C1 segment of cervical spinal cord (tissue), 14 donors: Measurements from ENCODE around the gene CDC34.

Experiments used
- DNase-seq, 14 donors: peaks; one replicate each; lab custom pipeline; 2025; lab: John Stamatoyannopoulos, UW

The CDC34 gene

DNA sequence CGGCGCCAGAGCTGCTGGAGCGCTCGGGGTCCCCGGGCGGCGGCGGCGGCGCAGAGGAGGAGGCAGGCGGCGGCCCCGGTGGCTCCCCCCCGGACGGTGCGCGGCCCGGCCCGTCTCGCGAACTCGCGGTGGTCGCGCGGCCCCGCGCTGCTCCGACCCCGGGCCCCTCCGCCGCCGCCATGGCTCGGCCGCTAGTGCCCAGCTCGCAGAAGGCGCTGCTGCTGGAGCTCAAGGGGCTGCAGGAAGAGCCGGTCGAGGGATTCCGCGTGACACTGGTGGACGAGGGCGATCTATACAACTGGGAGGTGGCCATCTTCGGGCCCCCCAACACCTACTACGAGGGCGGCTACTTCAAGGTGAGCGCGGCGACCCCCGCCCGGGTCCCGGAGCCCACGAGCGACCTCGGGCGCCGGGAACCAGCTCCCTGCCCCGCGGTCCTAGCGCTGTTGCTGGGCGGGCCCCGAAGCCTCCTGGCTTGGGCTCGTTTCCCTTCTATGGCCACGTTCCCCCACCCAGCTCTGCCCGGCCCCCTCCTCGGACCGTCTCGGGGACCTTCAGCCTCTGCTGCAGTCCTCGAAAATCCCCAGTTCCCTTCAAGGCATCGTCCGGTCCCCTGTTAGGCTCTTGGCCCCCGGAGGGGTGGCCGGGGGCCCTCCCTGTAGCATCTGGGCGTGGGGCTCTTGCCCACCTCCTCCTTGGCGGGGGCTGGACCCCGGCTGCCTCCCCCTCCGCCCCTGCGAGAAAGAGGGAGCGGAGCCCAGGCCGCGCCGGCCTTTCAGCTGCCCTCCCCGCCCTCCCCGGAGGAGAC is at the start of gene CDC34:
CDC34 (plus strand) TSS at position 8 of the 808 bp plus-strand sequence; CDS start at position 180, 172 bp downstream.
- DNase-seq = peak in 3 of 14 donors; percentile 46 to 74 (median 52)

DNA sequence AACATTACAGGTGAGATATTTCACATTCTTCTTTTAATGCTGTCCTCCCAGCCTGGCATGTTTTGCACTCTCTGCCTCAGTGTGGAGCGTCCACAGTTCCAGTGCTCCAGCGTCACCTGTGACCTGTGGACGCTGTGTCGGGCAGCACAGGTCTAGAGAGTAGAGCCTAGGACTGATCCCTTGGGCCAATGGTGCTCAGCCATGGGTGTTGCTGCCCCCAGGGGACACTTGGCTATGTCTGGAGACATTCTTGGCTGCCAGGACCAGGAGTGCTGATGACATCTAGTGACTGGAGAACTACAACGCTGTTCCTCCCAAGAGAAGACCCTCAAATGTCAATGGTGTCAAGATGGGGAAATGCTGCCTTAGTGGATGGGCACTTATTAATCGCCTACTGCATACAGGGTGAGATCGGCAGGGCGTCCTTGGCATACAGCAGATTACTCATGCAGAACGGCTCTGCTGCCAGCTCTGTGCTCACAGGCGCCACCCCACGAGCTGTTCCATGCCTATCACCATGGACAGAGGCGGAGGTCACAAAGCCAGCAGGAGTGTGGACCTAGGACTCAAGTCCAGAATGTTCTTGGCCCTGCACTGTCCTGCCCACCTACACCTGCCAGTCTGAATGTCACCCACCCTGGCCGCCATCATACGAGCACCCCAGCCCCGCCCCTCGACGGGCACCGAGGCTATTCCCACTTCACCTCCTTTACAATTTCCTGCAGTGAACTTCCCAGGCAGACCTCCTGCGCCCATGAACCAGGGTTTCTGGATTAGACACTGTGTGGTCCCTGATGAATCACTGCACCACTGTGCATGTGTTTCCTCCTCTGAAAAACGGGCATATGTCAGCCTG is 49.1 kb upstream of the CDC34 start:
- no peak for DNase-seq

DNA sequence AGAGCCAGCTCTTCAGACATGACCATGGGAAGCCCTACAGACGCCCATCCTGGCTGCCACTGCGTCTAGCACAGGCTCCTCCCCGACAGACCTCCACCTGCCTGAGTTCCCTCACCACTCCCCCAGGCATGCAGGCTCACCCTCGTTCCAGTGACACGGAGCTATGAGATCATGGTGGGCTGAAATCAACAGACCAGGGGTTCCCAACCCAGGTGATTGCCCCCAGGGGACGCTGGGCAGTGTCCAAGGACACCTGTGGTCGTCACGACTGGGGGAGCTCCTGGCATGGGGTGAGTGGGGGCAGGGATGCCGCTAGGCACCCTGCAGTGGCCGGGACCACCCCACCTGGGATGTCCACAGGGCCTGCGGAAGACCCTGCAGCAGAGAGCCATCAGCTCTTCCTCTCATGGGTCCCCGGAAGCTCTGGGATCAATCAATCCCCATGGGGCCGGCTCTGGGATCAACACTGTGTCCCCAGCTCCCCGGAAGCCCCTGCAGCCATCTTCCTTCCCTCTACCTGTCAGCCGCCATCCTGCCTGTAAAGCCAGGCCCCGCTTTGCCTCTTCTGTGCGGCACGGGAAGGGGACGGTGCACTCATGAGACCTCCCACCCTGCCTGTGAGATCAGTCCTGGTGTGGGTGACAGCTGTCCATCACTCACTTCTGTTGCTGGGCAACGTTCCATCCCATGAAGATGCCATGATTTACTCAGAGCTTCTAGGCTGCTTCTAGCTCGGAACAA is 48.1 kb upstream of the CDC34 start:
- DNase-seq = no peak

DNA sequence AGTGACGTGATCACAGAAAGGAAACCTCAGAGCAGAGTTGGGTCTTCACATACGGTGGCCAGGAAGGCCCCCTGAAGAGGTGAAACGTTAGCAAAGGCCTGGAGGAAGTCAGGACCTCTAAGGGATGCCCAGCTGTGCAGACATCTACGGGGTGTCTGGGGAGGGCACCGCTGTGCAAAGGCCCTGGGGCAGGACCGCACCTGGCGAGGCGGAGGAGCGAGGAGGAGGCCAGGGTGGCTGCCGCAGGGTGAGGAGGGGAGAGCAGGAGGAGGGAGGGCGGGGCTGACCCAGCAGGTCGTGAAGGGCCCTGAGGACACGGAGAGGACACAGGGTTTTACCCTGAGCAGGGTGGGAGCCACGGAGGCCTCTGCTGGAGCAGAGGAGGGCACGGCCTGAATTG is 47.1 kb upstream of the CDC34 start:
- no peak for DNase-seq

DNA sequence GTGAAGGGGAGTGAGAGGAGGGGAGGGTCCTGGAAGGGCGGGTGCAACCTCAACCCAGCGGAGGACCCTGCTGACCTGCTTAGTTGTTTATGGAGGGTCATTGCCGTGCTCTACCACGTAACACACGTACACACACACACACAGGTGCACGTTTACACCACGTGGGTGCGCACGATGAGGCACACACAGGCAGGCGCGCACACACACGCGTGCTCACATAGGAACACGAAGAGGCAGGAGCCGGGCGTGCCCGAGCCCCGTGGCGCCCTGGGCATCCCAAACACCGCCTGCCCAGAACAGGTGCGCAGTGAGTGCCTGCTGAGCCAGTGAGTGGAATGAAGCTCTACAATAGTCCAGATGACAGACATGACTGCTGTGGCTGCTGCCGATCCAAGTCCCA is 46.5 kb upstream of the CDC34 start:
- DNase-seq = peak in 3 of 14 donors; percentile 31 to 70 (median 54)

- peak; percentile 26 to 99 (median 85) for DNase-seq
Measured at GRCh38 chr19:485583-486236, 45.9 kb upstream of the CDC34 start.

DNA sequence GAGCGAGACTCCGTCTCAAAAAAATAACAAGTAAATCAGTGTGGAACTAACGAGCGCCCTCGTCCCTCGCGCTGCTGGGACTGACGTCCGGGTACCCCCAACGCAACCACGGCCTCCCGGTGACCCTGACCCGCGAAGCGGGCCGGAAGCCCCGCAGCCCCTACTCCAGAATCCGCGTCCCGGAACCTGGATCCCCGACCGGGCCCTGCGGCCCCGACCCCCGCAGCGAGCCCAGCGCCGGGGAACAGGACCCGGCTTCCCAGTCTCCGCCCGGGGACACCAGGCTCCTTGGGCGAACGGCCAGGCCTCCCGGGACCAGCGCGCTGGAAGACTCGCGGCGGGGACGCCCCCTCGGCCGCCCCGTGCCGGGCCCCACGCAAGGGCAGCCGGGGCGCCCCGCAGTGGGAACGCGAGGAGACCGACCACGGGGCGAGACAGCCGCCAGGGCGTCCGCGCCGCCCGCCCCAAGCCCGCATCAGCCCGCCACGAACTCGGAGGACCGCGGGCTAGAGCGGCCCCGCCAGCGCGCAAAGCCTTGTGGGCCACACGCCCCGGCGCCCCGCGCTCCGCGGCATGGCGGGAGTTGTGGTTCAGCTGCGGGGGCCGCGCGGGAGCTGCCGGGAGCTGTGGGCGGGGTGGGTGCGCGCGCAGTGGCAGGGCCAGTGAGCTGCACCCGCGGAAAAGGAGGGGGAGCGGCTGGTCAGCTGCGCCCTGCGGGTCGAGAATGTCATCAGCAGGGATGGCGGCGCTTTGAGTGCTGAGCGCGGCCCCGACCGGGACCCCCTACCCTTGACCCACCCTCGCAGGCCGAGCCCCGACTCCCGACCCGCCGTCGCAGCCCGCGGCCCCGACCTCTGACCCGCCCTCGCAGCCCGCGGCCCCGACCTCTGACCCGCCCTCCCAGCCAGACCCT is 42.8 kb upstream of the CDC34 start:
- DNase-seq = peak; percentile 62 to 97 (median 90)

- DNase-seq = peak in 8 of 14 donors; percentile 40 to 75 (median 61)
Measured at GRCh38 chr19:489418-490196, 42.0 kb upstream of the CDC34 start.

DNA sequence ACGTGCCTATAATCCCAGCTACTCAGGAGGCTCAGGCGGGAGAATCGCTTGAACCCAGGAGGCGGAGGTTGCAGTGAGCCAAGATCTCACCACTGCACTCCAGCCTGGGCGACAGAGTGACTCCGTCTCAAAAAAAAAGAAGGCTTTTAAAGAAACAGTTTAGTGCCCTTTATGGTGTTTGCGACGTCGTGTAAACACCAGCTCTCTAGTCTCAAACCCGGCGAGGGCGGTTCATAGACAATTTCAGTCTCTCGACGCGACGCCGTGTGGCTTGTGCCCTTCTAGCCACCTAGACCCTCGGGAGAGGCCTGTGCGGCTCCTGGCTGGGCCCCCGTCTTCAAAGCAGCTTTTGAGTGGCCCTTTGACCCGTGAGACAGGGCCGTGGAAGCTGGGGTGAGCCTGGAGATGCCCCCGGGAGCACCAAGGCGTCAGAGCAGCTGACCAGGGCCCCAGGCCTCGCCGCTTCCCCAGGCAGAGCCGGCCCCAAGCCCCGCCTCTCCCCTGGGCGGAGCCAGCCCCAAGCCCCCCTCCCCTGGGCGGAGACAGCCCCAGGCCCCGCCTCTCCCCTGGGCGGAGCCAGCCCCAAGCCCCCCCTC is 40.3 kb upstream of the CDC34 start:
- DNase-seq = peak in 1 of 14 donors; percentile 26

- DNase-seq = no peak
Measured at GRCh38 chr19:492091-492531, 39.4 kb upstream of the CDC34 start.

DNA sequence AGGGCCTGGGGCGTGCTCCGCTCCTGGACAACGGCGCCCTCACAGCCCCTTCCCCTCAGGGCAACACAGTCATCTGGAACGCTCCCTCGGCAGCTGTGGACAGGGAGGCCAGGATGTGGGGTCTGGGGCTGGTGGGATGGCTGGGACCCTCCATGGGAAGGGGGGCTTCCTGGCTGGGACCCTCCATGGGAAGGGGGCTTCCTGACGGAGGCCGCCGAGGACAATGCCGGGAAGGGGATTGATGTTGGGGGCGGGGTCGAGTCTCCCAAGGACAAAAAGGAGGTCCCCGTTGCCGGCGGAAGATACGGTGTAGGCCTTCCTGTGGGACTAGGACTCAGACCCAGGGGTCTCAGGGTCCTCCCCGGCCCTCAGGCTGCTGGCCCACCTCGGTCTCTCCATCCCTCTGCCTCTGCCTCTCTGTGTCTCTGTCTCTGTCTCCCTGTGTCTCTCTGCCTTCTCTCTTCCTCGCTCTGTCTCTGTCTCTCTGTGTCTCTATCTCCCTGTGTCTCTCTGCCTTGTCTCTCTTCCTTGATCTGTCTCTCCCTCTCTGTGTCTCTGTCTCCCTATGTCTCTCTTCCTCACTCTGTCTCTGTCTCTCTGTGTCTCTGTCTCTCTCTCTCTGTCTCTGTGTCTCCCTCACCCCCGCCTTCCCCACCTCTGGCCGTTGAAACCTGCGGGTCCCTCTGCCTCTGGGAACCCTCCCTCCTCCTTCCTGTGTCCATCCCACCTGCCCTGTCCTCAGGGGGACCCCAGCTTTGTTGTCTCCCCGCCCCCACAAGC is 38.0 kb upstream of the CDC34 start:
- no peak for DNase-seq

GRCh38 chr19:494171-495080 is 37.1 kb upstream of the CDC34 start:
- DNase-seq = no peak

DNA sequence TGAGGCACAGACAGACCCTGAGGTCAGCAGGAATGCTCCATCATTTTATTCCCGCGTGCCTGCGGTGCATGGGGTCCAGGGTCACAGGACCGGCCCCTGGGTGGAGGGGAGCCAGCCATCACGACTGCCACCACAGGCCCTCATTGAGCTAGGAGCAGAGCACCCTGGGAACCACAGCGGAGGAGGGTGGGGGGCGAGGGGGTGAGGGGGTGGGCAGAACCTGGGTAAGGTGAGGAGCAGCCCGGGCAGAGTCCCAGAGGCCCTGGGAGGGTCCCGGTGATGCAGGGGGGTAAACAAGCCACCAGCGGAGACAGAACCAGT is 36.5 kb upstream of the CDC34 start:
- DNase-seq = no peak

- DNase-seq = no peak
Measured at GRCh38 chr19:495402-496111, 36.0 kb upstream of the CDC34 start.

GRCh38 chr19:496112-496665 is 35.4 kb upstream of the CDC34 start, which contains the start of gene MADCAM1:
TSS of gene MADCAM1 (plus strand) at chr19:496486. CDS start at chr19:496500, 14 bp downstream.
- no peak for DNase-seq

GRCh38 chr19:496986-497385 is 34.6 kb upstream of the CDC34 start:
- DNase-seq = no peak
